ENCODE results near the gene LTA.

LTA gene

DNA sequence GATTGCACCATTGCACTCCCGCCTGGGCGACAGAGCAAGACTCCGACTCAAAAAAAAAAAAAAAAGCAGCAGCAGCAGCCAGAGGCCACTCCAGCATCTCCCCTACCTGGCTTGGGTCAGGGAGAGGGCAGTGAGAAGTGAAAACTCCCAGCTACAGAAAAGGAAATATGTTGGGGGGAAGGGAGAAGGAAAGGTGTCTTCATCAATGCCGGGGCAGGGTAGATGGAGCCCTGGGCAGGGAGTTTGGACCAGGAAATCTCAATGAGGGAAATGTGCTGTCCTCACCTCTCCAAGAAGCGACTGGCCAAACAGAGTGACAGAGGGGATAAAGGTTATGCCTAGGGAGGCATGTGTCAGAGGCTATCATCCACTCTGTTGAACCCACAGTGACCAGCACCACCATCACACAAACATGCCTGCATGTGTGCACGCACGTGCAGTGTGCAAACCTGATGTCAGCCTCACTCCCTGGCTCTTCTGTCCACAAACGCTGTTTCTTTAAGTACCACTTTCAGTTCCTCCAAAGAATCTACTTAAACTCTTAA lies 42.1 kb downstream of the LTA start:
- no peak for TF ChIP-seq GATA2 (IDR thresholded peaks at IDR 0.05; ENCODE audit: low read depth, low read length)
- no peak for TF ChIP-seq GATA3 (IDR thresholded peaks at IDR 0.05; ENCODE audit: low read depth, low read length)

DNA sequence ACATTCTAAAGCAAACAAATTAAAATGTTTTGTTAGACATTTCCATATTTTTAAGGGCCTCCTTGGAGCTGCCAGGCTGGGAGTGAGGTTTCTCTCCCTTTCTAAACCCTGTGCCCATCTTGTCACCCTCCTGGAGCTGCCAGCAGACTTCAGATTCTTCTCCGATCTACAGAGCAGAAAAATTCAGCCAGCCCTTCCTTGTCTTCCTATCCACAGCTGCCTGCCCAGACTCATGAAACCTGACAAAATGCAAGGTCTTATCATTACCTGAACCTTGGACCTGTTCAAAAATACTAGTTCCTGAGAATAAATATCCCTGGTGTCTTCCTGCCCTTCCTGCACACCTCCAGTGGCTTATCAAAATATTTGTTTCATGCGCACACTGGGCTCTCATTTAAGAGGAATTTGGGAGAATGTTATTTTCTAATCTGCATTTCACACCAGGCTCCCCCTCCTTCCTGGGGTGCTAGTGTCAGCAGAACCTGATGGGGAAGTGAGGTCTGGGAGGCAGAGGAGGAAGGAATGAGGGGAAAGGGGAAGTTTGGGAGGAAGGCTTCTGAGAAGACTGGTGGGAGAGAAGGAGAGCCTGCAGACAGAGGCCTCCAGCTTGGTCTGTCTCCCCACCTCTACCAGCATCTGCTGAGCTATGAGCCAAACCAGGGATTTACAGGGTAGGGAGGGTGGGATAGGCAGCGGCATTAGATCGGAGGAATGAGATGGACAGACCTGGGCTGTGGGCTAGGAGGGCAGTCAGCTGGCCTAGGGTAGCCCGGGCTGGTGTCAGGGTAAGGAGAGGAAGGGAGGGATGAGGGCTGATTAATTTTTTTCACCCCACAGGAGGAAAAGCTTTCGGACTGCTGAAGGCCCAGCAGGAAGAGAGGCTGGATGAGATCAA lies 42.8 kb downstream of the LTA start, which contains the start of gene AIF1:
AIF1 (plus strand) TSS at position 551 of the 895 bp plus-strand sequence; CDS start at position 647, 96 bp downstream.
- TF ChIP-seq GATA2 (IDR thresholded peaks at IDR 0.05; ENCODE audit: low read depth, low read length) (no peak), GATA3 (IDR thresholded peaks at IDR 0.05; ENCODE audit: low read depth, low read length) (no peak)

DNA sequence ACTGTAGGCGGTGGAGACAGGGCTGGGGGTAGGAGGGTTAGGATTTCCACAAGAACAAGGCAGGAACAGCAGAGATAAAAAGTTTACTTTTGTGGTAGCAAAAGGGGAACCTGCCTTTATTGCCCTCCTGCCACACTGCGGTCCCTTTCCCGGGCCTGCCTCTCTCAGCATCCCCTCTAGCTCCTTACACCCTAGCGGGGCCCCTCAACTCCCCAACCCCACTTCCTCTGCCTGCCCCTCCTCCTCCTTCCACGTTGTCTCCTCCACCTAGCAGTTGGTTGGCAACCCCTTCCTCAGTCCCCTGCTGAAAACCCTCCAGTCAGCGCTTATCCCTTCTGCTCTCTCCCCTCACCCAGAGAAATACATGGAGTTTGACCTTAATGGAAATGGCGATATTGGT lies 43.7 kb downstream of the LTA start:
- TF ChIP-seq GATA2 (IDR thresholded peaks at IDR 0.05; ENCODE audit: low read depth, low read length) (no peak), GATA3 (IDR thresholded peaks at IDR 0.05; ENCODE audit: low read depth, low read length) (no peak)

DNA sequence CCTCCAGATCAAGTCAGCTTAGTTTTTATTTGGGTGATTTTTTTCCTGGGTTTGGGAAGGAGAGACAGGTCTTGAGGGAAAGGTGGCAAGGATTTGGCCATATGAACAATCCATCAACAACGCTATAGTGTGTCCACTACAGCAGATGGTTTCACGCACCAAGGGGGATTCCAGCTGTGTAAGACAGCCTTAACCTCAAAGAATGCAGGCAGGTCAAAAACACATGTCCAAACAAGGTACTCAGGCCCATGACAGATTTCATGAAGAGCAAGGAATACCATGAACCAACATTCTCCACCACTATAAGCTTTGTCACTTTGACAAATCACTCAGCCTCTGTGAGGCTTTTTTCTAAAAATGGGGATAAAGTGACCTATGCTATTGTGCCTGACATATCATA lies 44.9 kb downstream of the LTA start:
- TF ChIP-seq GATA3 (IDR thresholded peaks at IDR 0.05; ENCODE audit: low read depth, low read length) (no peak), GATA2 (IDR thresholded peaks at IDR 0.05; ENCODE audit: low read depth, low read length) (no peak)

DNA sequence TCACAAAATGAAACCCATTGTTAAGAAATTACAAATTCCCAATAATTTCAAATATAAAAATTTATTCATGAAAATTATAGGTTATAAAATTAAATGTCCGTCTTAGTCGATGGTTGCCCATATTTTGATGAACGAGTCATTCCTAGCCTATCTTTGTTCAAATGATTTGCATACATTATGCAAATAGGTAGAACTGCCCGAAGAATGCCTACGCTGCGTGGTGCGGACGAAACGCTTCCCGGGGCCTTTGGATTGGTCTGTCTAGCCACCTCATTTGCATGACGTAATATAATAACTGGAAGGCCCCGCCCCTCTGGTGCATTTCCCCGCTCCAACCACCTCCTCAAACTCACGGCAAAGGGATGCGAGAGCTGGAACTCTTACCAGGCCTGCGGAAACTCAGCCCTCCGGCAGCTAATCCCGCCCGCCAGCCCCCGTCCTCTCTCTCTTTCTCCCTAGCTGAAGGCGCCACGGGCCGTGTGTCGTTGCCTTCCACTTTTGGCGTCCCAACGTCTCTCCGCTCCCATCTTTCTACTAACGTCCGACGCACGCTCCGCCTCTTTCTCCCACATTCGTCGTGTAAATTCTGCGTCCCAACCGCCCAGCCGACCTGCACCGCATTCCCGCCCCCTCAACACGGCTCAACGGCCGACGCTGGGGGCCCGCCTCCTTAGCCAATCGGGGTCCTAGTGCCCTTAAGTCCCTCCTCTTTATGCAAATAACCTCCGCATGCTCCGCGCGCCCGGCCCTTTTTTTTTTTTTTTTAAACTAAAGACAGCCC lies 47.9 kb downstream of the LTA start:
- no peak for TF ChIP-seq GATA3 (IDR thresholded peaks at IDR 0.05; ENCODE audit: low read depth, low read length)
- no peak for TF ChIP-seq GATA2 (IDR thresholded peaks at IDR 0.05; ENCODE audit: low read depth, low read length)

DNA sequence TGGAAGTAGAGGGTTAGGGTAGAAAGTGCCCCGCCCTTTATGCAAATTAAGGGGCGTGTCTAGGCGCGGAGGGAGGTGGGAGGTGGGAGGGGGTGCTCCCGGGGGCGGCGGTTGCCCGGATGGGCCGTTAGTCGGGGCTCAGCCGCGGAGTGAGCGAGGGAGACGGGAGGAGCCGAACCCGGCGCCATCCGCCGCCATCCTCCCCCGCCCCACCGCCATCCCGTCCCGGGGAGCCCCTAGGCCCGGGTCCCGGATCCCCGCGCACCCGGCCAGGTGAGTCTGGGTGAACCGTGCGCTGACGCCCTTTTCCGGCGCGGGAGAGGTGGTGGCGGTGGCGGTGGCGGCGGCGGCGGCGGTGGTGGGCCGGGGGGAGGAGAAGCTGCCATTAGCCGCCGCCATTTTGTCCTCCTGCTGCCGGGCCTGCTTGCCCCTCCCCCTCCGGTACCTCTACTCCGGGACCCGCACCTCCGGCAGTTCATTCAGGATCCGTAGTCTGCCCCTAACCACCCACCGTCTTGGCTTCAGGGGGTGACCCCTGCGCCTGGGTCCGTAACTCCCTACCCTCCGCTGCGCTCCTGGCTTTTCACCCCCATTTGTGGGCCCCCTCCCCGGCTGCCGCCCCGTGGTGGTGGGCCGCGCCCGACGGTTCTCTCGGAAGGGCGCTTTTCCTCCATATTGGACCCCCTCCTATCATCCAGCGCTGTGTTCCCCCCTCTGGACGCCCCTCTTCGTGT lies 48.7 kb downstream of the LTA start, which contains the start of gene PRRC2A:
PRRC2A (plus strand) TSS at position 130 of the 734 bp plus-strand sequence. CDS start 2,075 bp downstream, outside the sequence.
- TF ChIP-seq GATA3 (IDR thresholded peaks at IDR 0.05; ENCODE audit: low read depth, low read length), result no peak
- no peak for TF ChIP-seq GATA2 (IDR thresholded peaks at IDR 0.05; ENCODE audit: low read depth, low read length)

DNA sequence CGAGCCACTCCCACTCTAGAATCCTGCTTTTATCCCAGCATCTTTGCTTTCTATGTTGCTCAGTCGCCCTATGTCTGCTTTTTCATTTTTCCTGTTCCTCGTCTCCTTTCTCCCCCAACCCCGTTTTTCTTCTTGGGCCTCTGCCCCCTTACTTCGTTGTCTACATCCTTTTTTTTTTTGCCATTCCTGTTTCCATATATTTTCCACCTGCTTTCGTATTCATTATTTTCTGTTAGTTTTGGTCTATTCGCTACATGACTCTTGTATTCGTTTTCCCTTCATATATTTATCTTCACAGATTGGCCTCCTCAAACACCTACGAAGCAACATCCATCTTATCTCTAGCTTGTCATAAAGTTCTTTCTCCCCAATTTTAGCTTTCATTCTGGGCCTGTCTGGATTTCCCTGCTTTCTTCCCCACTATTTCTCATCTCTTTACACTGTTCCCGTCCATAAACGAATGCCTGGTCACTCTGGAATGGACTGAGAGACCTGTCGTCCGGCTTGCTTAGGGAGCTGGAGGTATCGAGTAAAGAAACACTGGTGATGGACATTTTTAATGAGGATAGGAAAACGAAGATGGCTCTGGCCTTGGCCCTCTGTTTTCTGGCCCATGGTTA lies 49.3 kb downstream of the LTA start:
- TF ChIP-seq GATA3 (IDR thresholded peaks at IDR 0.05; ENCODE audit: low read depth, low read length), result no peak
- TF ChIP-seq GATA2 (IDR thresholded peaks at IDR 0.05; ENCODE audit: low read depth, low read length), result no peak

DNA sequence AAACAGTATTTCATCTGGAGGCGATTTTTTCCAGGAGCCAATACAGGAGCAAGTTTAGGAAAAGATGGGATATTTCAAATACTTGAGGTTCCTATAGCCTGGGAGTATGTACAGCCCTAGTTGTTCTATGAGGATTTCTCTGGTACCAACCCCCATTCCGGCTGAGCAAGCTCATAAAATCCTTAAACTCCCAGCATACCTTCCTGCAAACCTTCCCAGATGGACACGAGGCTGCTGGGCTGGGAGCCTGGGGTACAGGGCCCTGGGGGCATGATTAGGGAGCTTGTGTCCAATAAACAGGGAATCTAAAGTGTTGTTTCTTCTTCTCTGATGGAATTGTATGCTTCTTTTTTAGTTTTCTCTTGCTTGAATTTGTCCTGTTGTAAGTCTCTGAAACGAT lies 49.9 kb downstream of the LTA start:
- TF ChIP-seq GATA3 (IDR thresholded peaks at IDR 0.05; ENCODE audit: low read depth, low read length) (no peak), GATA2 (IDR thresholded peaks at IDR 0.05; ENCODE audit: low read depth, low read length) (no peak)

DNA sequence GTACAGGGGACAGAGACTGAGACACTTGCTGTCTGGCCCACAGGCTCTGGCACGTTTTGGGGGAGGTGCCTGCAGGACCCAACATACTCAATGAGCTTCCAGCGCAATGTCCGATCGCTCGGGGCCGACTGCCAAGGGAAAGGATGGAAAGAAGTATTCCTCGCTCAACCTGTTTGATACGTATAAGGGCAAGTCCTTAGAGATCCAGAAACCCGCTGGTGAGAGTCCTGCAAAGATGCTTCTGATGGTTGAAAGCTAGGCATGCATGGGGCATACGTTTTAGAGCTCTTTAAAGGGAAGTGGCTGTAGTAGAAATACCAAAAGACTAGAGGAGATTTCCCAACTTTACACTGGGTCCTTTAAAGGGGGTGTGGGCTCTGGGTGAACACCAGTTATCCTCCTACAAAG lies 50.6 kb downstream of the LTA start:
- TF ChIP-seq GATA2 (IDR thresholded peaks at IDR 0.05; ENCODE audit: low read depth, low read length), result no peak
- TF ChIP-seq GATA3 (IDR thresholded peaks at IDR 0.05; ENCODE audit: low read depth, low read length), result no peak
